Myocyte (in vitro differentiated cells): ENCODE results near the gene CFAP92. TPM values are rescaled to one million over a fixed set of nuclear protein-coding genes. Genes with fewer than 3 reads are reported as not detected.
"Not testable (repeated sequence)": the region's sequence is repeated elsewhere in the genome, so short reads cannot be mapped to it uniquely, and the experiment has no call there.

Source experiments
- DNase-seq: peaks from one replicate; pipeline ENCODE4 v3.0.0-alpha.2; 2012; ENCODE audit warnings: low read depth
- total RNA-seq: library from RNA; depleted of rRNA; stranded (reverse); fragments of >200 nt; gene quantifications from 2 replicates; pipeline ENCODE4 v1.2.3, GENCODE V29; 2014

Gene CFAP92
- total RNA-seq, 1 donor from 2014 or later, result 0.08 TPM

GRCh38 chr3:128945041-128945877 lies 48.6 kb downstream of the CFAP92 start:
- DNase-seq, result no peak

- DNase-seq, result no peak
Observed at GRCh38 chr3:128942161-128942952, 51.5 kb downstream of the CFAP92 start.

- DNase-seq, result no peak
Observed at GRCh38 chr3:128940252-128940651, 53.6 kb downstream of the CFAP92 start.

- no peak for DNase-seq
Observed at GRCh38 chr3:128936341-128936740, 57.5 kb downstream of the CFAP92 start.

- no peak for DNase-seq
Observed at GRCh38 chr3:128935922-128936321, 58.0 kb downstream of the CFAP92 start.

GRCh38 chr3:128933922-128934253 lies 60.0 kb downstream of the CFAP92 start:
- DNase-seq, result no peak

GRCh38 chr3:128933213-128933921 lies 60.5 kb downstream of the CFAP92 start:
- DNase-seq, result no peak

- no peak for DNase-seq
Observed at GRCh38 chr3:128932516-128933212, 61.2 kb downstream of the CFAP92 start.

GRCh38 chr3:128931046-128931445 lies 62.8 kb downstream of the CFAP92 start:
- DNase-seq, result no peak

- DNase-seq, result no peak
Observed at GRCh38 chr3:128929364-128929763, 64.5 kb downstream of the CFAP92 start.

- DNase-seq, result not testable (repeated sequence)
Observed at GRCh38 chr3:128923986-128924385, 69.9 kb downstream of the CFAP92 start.

- DNase-seq, result no peak
Observed at GRCh38 chr3:128923576-128923975, 70.3 kb downstream of the CFAP92 start.

- no peak for DNase-seq
Observed at GRCh38 chr3:128922804-128923459, 70.9 kb downstream of the CFAP92 start.

GRCh38 chr3:128919988-128920387 lies 73.9 kb downstream of the CFAP92 start:
- DNase-seq, result no peak

- DNase-seq, result no peak
Observed at GRCh38 chr3:128917291-128917690, 76.6 kb downstream of the CFAP92 start.

GRCh38 chr3:128914966-128915645 lies 78.8 kb downstream of the CFAP92 start:
- no peak for DNase-seq

GRCh38 chr3:128911911-128912310 lies 82.0 kb downstream of the CFAP92 start:
- DNase-seq, result no peak

- no peak for DNase-seq
Observed at GRCh38 chr3:128910006-128910405, 83.9 kb downstream of the CFAP92 start.

- no peak for DNase-seq
Observed at GRCh38 chr3:128908951-128909350, 84.9 kb downstream of the CFAP92 start.
